CD4-positive, alpha-beta T cell treated with Interferon gamma for 1 hour (primary cell): ENCODE results near the gene RGS2.

Source experiments
- DNase-seq: peaks from one replicate; pipeline ENCODE4 v3.0.0-alpha.2; 2020

The RGS2 gene

GRCh38 chr1:192832492-192832891, 23.7 kb downstream of the RGS2 start:
- DNase-seq = no peak

- DNase-seq = no peak
These were observed 26.3 kb downstream of the RGS2 start for GRCh38 chr1:192835116-192835515.

- DNase-seq = no peak
These were observed 30.6 kb downstream of the RGS2 start for GRCh38 chr1:192839162-192840066.

- DNase-seq = no peak
These were observed 35.5 kb downstream of the RGS2 start for GRCh38 chr1:192844360-192844759.

- no peak for DNase-seq
These were observed 38.1 kb downstream of the RGS2 start for GRCh38 chr1:192846950-192847349.

GRCh38 chr1:192849011-192849410, 40.2 kb downstream of the RGS2 start:
- DNase-seq = no peak

GRCh38 chr1:192849442-192849841, 40.6 kb downstream of the RGS2 start:
- DNase-seq = no peak

- DNase-seq = no peak
These were observed 43.4 kb downstream of the RGS2 start for GRCh38 chr1:192852001-192852947.

GRCh38 chr1:192858456-192858855, 49.6 kb downstream of the RGS2 start:
- no peak for DNase-seq

- no peak for DNase-seq
These were observed 51.0 kb downstream of the RGS2 start for GRCh38 chr1:192859808-192860207.

- DNase-seq = no peak
These were observed 51.8 kb downstream of the RGS2 start for GRCh38 chr1:192860478-192861185.

- DNase-seq = no peak
These were observed 53.0 kb downstream of the RGS2 start for GRCh38 chr1:192861860-192862259.
